SIG-M5 treated with dmso at 0.1 percent for 504 hours (cell line): Measurements from ENCODE around the gene NOSIP.

Source experiments
- DNase-seq: peaks from one replicate; lab custom pipeline; 2025; ENCODE audit not compliant: unreplicated experiment; lab: John Stamatoyannopoulos, UW

Gene NOSIP

DNA sequence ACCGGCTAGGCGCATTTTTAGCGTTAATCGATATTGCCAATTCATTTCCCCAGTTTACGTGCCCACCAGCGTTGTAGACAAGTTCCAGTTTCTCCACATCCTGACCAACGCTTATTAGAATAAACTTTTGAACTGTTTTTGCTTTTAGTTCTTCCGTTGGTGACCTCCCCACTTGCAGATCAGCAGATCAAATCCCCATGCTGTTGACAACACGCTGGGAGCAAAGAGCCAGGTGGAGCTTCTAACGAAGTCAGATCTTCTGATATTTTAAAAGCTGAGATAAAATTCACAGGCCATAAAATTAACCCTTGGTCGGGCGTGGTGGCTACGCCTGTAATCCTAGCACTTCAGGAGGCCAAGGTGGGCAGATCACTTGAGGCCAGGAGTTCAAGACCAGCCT is 31.3 kb downstream of the NOSIP start:
- no peak for DNase-seq

DNA sequence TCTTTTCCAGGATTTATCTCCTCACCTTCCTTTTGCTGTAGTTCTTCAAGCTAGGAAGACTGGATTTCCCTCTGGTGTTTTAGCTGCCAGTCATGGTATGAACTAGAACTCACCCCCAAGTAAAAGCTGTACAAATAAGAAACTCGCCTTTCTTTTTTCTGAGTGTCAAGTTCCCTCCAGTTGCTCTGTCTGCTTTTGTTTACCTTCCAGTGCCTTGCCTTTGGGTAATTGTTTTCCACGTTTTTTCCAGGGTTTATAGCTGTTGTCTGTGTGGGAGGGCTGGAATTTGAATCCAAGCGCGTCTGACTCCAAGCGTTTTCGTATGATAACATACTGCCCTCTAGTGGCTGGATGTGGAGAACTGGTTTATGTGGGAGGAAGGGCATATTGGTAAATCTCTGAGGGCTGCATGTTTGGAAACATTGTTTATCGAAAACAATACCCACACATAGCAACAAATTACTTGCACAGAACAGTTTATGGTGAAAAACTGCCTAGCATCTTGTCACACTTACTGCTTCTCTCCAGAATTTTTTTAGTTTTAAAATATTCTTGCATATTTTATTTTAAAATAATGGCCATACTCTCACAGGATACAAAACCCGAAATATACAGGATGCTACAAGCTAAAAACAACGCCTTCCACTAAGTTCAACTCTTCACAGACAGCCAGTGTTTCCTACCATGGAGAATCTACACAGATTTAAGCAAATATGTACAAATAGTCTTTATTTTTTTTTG is 33.4 kb downstream of the NOSIP start:
- DNase-seq, result peak; percentile 75

DNA sequence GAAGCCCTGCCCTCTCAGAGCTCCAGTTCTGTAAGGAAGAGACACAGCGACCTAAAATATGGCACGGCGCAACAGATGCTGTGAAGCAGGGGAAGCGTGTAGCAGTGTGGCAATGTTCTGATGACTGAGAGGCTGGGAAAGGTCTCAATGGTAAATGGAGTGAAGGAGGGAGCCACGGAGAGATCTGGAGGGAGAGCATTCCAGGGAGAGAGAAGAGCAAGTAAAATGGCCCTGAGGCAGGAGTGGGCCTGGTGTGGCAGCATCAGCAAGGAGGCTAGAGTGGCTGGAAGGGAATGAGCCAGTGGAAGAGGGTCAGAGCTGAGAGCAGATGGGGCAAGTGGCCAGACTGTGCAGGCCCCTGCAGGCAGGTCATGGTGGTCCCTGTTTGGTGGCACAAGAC is 36.2 kb downstream of the NOSIP start:
- DNase-seq, result no peak

DNA sequence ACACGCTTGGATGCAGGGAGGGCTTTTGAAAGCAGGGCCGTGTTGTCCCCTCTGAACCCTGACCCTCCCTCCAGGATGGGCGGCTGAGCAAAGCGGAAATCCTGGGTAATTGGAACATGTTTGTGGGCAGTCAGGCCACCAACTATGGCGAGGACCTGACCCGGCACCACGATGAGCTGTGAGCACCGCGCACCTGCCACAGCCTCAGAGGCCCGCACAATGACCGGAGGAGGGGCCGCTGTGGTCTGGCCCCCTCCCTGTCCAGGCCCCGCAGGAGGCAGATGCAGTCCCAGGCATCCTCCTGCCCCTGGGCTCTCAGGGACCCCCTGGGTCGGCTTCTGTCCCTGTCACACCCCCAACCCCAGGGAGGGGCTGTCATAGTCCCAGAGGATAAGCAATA is 37.3 kb downstream of the NOSIP start:
- DNase-seq, result no peak

DNA sequence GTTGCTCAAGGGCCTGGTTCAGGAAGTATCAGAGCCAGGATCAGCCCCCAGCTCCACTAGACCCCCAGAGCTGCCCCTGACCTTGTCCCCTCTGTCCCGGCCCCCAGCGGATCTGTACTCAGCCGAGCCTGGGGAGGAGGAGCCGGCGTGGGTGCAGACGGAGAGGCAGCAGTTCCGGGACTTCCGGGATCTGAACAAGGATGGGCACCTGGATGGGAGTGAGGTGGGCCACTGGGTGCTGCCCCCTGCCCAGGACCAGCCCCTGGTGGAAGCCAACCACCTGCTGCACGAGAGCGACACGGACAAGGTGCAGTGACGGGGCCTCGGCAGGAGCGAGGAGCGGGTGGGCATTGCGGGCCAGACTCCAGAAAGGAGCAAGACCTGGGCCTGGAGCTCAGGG is 37.9 kb downstream of the NOSIP start:
- no peak for DNase-seq

DNA sequence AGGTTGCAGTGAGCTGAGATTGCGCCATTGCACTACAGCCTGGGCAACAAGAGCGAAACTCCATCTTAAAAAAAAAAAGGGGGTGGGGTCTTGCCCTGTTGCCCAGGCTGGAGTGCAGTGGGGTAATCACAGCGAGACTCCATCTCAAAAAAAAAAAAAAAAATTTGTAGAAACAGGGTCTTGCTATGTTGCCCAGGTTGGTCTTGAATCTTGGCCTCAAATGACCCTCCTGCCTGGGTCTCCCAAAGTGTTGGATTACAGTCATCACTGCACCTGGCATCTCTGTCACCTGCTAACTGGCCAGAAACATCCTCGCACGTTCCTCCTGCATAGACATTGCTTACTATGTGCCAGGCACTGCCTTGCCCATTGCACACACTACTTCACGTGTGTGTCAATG is 38.4 kb downstream of the NOSIP start:
- DNase-seq, result no peak

DNA sequence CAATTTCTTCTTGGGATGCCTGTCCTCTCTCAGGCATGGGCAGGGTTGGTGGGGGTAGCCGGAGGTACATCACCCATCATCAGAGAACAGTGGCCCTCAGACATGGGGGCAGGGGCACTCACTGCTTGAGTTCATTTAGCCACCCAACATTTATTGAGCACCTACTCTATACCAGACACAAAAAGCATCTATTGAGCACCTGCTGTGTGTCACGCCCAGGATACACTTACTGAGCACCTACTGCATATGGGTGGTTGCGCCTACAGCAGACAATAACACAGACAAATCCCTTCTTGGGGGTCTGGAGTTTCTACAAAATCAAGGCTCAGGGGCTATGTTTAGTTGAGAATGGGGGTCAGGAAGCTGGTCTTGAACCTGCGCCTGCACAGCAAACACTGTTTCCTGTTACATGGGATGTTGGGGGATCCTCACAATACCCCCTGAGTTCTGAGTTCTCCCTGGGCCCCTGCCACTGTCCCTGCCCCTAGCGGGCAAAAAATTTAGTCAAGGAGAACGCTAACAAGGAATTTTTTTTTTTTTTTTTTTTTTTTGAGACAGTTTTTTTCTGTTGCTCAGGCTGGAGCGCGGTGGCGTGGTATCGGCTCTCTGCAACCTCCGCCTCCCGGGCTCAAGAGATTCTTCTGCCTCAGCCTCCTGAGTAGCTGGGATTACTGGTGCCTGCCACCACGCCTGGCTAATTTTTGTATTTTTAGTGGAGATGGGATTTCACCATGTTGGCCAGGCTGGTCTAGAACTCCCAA is 41.0 kb downstream of the NOSIP start:
- DNase-seq, result no peak

DNA sequence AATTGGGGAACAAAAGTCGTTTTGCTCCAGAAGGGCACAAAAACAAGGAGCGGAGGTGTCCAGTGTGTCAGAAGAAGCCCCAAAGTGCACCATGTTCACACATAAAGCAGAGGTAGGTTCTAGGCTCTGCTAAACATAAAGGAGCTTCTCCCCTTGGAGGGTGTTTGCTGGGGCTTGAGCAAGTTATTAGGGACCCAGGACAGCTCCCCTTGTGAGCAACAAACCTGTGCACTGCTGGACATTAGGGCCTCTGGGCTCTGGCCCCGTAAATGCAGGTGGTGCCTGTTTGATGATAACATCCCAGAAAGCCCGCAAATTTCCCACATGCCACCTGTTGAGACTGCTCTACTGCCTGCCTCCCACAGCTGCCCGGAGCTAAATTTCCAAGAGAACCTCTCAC is 41.7 kb downstream of the NOSIP start:
- no peak for DNase-seq

DNA sequence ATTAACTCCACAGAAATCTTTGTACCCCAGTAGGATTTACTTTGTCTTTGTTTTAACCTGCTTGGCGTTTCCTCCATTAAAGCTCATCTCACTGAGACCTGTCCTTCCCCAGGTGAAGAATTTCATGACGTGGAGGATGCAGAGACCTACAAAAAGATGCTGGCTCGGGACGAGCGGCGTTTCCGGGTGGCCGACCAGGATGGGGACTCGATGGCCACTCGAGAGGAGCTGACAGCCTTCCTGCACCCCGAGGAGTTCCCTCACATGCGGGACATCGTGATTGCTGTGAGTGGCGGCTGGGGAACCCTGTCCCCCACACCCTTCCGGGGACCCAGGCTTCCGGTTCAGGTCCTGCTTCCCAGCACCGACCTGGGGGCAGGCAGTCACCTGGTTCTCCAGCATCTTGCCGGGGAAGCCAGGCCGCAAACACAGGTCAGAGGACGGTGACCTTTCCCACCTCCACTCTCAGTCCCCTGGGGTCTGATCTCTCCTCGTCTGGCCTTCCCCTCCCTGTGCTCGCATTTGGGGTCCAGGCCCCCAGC is 43.4 kb downstream of the NOSIP start:
- DNase-seq, result no peak

DNA sequence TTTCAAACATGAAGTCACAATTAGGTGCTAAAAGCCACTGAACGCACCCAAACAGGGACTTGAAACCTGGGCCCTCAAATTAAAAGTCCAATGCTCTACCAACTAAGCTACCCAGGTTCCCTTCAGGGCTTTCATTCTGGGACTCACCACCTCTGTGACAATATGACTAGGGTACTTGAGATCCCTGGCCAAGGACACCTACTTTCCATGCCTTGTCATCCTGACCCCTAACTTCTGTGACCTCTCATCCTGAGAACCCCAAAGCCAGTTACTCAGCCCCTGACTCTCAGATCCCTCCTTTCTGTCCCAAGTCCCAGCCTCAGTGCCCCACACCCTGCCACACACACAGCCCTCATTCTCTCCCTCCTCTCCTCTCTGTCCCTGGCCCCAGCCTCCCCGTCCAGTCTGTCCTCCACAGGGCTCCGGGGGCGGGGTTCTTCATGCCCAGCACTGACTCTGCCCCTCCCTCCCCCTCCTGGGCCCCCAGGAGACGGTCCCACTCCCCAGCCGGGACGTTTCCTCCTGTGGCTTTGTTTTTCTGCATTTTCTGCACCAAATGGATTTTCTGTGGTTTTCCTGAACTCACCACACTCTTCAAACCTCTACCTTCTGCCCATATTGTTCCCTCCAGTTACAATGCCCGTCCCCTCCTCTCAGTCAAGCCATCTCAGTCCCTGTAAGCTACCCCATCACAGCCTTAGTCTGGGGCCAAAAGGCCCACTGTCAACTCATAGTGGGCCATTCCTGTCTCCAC is 45.5 kb downstream of the NOSIP start:
- DNase-seq, result no peak

DNA sequence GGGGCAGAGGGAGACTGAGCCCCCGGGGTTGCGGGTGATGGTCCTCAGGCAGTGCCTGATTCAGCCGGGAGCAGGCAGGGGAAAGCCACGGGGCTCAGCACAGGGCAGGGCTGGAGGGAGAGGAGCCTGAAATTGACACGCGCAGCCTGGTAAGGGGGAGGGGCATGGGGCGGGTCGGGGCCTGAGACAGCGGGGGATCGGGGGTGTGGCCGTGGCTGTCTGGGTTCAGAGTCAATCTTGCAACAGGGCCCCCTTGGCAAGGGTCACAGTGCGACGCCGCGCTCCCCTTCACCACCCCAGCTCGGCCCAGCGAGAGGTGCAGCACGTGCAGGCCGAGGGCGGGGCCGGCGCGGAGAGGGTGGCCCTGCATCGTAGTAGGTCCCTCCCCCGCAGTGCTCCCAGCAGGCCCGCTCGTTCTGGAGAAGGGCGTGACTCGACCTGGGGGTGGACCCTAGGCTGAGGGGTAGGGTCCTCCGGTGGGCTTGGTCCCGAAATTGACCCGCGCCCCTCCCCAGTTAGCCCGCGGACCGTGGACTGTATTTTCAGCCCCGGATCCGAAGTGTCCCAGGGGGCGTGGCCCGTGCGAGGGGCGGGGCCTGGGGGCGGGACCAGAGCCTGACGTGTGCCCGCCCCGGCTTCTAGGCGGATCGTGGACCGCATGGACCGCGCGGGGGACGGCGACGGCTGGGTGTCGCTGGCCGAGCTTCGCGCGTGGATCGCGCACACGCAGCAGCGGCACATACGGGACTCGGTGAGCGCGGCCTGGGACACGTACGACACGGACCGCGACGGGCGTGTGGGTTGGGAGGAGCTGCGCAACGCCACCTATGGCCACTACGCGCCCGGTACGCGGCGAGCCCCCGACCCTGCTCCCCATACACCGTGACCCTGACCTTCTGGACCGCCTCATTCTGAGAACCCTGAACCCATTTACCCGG is 46.5 kb downstream of the NOSIP start:
- peak; percentile 78 for DNase-seq

DNA sequence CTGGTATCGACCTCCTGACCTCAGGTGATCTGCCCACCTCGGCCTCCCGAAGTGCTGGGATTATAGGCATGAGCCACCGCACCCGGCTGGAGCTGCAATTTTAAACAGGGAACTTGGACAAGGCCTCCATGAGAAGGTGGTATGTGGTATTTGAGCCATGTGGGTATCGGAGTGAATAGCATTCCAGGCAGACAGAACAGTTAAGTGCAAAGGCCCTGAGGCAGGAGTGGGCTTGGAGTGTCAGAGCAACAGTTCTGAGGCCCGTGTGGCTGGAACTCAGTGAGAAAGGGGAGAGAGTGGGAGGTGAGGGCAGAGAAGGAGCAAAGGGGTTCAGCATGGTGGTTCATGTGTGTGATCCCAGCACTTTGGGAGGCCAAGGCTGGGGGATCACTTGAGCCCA is 49.6 kb downstream of the NOSIP start:
- no peak for DNase-seq

DNA sequence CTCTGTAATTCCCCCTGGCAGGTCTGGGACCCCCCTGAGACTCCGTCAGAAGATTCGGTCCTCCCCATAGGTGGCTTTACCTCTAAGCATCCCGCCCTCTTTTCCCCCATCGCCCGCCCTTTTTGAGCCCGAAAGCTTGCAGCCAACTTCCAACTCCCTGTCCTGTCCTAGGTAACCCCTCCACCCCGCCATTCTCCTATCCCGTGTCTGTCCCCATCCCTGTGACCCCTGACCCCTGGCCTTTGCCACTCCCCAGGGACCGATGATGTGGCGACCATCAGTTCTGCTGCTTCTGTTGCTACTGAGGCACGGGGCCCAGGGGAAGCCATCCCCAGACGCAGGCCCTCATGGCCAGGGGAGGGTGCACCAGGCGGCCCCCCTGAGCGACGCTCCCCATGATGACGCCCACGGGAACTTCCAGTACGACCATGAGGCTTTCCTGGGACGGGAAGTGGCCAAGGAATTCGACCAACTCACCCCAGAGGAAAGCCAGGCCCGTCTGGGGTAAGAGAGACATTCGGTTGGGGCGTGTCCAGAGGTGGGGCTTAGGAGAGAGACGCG is 52.1 kb downstream of the NOSIP start:
- no peak for DNase-seq

DNA sequence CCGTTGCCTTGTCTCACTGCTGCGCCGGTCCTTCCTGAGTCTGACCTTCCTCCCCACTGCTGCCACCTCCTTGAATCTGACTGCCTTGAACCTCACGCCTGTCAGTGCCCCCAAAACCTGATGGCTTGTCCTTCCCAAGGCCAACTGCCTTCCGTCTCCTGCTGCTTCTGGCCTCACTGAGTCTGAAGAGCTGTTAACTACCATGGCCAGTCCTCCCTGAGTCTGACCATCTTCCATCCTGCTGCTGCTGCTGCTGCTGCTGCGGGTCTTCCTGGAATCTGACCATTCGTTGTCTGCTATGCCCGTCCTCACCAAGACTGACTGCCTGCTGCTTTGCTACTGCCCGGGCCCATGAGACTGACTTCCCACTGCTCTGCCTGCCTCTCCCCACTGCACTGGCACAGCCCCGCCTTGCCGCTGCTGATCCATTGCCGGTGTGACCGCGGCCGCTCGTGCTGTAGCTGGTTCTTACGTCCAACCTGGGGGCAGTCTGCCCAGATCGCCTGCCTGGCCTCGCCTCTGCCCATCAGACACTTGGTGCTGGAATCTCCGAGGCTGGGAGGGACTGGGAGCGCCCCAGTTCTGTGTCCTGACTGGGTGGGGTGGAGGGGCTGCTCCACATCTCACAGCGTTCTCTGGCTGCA is 55.4 kb downstream of the NOSIP start:
- DNase-seq, result no peak

DNA sequence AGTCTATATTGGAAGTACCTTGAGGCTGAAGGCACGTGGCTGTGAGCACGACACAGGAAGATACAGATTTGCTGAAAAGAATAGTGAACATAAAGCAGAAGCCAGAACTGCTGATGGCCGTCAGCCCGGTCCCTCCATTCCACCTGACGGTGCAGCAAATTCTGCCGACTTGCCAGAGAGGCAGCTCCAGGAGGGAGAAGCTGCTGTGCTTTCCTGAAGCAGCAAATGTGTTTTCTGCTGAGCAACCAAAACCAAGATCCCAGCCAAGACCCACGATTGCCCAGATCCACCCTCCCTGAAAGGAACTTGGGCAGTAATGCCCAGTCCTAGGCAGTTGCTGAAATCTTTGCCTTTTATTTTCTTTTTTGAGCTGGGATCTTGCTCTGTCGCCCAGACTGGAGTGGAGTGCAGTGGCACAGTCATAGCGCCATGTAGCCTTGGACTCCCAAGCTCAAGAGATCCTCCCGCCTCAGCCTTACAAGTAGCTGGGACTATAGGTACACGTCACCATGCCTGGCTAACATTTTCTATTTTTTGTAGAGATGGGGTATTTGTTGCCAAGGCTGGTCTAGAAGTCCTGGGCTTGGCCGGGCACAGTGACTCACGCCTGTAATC is 59.5 kb downstream of the NOSIP start:
- DNase-seq, result no peak

DNA sequence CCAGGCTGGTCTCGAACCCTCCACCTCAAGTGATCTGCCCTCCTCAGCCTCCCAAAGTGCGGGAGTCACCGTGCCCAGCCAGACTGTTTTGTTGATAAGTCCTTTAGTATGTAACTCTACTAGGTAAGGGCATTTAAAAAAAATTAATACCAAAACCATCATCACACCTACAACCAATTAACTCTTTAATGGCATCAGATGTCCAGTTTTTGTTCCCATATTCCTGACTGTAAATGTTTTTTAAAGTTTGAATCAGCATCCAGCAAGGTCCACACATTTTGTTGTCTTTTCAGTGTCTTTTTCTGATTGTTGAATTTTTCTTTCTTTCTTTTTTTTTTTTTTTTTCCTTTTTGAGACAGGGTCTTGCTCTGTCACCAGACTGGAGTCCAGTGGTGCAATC is 62.3 kb downstream of the NOSIP start:
- DNase-seq, result no peak

DNA sequence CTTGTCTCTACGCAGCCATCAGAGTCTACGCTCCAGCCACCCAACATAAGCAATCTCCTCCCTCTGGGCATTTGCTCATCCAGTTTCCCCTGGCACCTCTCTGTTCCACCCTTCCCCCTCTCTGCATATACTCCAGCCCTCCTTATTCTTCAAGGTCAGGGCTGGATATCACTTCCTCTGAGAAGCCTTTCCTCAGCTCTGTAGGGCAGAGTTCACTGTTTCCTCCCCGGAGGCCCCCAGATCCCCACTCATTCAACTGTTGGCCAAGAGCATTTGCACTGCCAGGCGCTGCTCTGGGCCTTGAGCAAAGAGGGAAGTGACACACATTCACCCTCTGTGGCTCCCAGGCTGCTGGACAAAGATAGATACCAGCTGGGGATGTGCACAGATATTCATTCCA is 64.6 kb downstream of the NOSIP start:
- DNase-seq, result peak; percentile 96

DNA sequence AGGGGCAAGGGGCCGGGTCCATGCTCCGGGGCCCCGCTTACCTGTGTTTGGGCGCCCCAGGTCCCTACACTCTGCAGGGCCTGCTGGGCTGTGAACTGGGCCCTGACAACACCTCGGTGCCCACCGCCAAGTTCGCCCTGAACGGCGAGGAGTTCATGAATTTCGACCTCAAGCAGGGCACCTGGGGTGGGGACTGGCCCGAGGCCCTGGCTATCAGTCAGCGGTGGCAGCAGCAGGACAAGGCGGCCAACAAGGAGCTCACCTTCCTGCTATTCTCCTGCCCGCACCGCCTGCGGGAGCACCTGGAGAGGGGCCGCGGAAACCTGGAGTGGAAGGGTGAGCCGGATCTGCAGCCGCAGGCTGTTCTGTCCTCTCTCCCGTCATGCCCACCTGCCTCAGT is 66.2 kb downstream of the NOSIP start:
- no peak for DNase-seq

DNA sequence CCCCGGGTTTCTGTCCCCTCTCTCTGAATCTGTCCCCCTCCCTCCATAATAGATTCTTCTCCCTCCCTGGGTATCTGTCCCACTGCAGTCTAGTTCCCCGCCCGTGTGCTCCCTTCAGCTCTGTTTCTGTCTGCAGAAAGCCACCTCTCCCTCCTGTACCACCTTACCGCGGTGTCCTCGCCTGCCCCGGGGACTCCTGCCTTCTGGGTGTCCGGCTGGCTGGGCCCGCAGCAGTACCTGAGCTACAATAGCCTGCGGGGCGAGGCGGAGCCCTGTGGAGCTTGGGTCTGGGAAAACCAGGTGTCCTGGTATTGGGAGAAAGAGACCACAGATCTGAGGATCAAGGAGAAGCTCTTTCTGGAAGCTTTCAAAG is 66.6 kb downstream of the NOSIP start:
- DNase-seq, result no peak
